HG02852 (cell line): ENCODE results near the gene LETM1.

ENCODE experiments used
- ATAC-seq: cut with Tn5 transposase; IDR thresholded peaks from one replicate; pipeline ENCODE4 v1.9.1; 2021; ENCODE audit warnings: mild to moderate bottlenecking, moderate library complexity; ENCODE audit not compliant: unreplicated experiment

The LETM1 gene

GRCh38 chr4:1830234-1830633, 25.7 kb downstream of the LETM1 start:
- ATAC-seq: no peak

DNA sequence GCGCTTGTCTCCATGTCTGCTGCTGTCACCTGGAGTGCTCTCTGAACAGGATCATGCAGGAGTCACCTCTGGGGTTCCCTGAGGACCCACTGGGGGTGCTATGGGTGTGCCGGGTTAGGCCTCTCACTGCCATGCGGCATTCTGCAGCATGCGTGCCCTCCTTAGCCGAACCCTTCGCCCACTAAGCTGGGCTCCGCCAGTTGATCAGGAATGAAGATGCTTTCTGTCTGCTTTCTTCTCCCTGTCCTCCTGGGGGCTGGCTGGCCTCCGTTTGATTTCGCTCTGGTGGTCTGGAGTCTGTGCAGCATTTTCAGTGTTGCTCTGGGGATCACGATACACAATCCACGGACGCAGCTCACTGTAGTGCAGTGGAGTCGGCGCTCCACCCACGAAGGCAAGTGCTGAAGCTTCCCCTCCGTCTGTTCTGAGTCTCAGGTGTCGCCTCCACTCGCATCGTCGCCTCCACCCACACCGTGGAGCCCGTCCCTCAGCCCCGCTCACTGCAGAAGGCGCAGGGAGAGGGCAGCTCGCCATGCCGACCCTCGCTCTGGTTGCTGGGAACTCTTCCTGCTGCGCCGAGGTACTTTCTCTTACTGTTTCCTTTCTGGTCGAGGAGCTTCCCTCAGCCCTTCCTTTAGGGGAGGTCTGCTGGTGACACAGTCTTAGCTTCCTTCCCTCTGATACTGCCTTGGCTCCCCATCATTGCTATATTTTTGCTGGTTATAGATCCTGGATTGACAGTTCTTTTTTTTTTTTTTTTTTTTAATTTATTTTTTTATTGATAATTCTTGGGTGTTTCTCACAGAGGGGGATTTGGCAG, 29.2 kb downstream of the LETM1 start:
- ATAC-seq: no peak

DNA sequence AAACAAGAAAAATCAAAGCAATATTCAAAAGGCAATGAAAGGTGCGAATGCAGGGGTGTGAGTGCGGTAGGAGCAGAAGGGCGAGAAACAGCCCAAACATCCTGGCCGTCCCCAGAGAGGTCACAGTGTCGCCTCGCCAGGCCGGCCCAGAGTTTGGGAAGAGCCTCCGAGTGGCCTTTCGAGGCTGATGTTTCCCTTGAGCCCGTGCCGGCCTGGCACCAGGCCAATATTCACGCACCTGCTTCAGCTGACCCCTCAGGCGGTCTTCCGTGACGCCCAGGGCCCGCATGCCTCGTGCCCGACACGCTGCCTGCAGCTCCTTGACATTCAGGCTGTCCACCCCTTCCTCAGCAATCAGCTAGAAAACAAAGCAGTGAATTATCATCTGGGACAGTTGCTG, 30.6 kb downstream of the LETM1 start:
- no peak for ATAC-seq

DNA sequence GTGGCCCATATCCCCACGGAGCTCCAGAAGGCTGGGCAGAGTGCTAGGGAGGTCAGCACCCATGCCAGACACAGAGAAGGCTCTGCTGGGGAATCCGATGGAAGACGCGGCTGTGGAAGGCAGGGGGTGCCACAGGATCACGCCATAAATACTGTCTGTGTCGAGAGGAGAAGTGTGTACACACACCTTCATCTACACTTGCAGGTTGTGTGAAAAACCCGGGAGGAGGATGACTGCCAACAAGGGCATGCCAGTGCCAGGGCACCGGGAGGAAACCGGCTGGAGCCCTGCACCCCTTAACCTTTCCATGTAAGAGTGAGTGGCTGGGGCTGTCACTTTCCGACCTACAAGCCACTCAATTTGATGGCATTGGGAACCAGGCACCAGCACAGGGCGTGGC, 31.2 kb downstream of the LETM1 start:
- no peak for ATAC-seq

DNA sequence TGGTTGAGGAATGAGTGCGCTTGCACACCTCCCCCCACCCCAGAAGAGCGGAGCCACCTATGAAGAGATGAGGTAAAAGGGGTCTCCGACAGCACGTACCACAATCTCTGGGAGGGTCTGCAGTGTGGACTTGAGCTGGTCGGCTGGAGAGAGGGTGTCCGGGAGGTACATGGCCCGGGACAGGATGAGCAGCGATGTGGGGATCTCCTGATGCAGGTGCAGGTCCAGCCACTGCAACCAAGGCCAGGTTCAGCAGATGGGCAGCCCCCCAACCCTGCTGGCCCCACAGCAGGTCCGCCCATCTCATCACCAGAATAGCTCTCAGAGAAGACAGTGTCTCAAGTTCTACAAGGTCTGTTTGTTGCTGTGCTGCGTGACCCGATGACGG, 32.4 kb downstream of the LETM1 start:
- ATAC-seq: no peak

GRCh38 chr4:1822568-1823544, 33.1 kb downstream of the LETM1 start:
- ATAC-seq: no peak

DNA sequence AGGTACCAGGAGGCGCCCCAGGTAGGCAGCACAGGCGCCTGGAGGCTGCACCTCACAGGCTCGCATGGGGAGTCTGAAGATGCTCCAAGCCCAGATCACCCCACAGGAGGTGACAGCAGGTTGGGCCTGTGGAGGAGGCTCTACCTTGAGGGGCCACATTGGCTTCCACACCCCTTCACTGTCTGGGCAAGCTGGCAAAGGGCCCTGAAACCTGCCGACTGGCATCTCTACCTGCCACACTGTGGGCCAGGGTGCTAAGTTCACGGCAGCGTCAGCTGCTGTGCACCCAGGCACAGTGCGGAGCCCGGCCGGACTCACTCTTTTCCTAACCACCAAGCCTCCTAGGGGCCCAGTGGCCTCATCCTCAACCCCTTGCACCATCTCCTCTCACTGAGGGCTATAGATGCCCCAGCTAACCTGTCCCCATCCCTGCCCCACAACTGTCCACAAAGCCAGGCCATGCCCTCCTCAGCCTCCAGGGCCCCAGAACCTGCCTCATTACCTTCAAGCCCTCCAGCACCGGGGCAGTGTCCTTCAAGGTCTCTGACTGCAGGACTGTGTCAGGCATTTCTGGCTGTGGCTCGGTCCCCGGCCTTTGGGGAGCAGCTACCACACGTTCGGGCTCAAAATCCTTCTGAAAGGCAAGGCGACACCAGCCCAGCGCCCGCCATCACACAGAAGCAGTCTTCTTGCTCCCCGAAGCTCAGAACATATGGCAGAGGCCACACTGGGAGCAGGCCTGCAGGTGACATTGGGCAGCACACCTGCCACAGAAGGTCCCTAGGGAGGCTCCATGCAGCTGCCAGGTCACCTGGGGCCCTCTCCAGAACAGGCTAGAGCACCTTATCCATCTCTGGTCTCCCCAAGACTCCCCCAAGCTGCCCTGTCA, 34.0 kb downstream of the LETM1 start:
- ATAC-seq: no peak

- no peak for ATAC-seq
These were observed 36.1 kb downstream of the LETM1 start for GRCh38 chr4:1819816-1820215.

DNA sequence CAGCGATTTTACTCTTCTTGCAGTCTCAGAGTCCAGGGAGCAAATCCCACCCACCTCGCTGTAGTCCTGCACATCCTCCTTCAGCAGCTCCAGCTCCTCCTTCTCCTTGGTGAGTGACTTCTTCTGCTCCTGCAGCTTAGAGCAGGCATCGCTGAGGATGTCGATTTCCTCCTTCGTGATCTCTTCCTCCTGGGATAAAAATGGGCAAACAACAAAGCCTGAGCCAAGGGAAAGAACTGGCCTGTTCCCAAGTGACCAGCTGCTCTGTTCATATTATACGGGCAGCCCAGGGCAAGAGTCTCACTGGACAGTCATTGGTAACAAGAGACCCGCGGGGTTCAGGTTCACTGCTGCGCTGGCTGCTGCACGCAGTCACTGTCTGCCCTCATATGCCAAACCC, 36.7 kb downstream of the LETM1 start:
- ATAC-seq: no peak

DNA sequence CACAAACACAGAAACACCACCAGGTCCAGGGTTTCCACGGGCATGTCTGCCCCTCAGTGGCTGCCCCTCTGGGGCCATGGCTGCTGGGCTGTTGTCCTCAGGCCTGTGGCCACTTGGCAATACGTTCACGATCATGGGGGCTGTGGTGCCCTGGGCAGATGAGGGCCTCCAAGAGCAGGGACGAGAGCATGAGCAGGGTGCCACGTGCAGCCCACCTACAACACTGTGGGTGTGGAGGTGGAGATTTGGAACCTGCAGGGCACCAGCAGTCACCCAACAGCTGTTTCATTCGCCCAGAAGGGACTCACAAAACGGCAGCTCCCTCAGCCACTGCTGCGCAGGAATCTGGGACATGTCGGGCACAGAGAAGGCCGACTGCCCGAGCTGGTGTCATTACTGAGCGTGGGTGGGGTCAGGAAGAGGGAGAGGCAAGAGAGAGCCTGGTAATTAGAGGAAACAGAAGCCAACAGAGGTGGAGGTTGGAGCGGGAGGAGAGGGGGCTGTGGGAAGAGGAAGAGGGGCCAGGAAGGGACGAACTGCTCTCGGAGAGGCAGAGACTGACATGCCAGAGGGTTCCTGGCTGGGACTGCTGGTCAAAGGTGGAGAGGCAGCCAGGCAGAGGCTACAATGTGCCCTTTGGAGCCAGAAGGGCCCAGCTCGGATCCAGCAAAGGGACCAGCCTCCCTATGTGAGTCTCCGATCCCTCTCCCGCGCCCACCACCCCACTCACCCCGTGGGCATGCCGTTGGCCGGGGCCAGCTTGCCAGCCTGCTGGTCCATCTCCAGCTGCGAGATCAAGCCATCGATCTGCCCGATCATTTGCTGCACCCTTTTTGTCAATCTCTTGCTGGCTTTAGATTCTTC, 39.7 kb downstream of the LETM1 start:
- ATAC-seq: no peak

DNA sequence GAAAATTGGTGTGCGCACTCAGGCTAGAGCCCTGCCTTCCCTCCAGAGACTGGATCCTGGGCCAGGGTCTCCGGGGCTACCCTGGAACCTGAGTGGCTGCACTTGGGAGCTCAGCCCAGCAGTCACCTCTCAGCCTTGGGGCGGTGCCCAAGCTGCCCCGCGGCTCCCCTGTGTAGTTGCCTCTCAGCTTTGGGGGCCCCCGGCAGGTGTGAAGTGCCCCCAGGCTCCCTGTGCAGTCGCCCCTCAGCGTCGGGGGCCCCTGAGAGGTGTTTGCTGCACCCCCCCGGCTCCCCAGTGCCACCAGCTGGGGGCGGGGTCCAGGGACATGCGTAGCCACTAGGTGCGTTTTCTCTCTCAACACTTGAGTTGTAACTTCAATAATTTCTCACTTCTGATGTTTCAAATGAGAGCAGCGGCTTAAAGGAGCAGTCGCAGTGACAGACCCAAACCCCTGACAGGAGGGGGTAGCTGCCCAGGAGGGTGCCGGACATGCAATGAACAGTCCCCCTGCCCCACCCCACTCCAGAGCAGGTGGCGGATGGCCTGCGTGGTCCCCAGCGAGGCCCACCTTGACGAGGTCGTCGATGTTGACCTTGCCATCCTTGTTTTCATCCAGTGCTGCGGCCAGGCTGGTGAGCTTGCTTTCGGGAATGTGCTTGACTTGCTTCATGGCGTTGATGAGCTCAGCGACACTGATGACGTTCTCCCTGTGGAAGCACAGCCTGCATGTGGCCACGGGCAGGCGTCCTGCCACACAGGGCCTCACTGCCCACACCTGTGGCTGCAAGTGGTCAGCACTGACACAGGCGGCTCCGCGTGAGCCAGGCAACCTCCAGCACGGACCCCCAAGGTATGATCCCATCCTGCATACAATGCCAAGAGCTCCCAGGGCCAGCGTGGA, 40.6 kb downstream of the LETM1 start:
- ATAC-seq: no peak

DNA sequence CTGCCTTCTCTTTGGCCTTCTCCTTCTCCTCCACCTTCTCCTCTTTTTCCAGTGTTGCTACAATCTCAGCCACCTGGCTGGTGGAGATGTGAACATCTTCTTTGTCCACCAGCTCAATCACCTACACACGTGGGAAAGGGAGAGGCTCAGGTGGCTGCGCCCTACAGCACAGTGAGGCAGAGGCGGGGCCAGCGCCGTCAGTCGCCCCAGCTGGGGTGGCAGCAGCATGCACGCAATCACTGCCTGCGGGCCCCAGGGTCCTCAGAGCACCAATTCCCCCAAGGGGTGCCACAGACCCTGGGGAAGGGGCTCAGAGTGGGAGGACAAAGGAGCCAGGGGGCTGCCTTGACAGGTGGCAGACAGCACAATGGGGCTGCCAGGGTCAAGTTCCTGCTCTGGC, 41.5 kb downstream of the LETM1 start:
- ATAC-seq: no peak

DNA sequence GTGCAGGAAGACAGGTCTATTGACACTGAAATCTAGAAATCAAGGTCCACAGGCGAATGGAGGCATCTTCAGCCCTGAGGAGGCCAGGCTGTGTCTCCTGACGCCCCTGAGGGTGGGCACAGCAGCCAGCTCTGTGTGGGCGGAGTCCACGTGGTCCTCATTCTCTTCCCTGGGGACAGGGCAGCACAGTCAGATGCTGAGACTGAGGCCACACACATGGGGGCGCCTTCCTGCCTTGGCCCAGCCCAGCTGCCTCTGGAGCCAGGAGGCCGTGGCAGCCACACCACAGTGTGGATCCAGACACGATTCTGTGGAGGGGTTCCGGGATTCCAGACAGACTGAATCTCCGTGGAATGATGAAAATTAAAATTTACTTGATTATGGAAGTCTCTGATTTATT, 42.0 kb downstream of the LETM1 start:
- ATAC-seq: no peak

GRCh38 chr4:1813231-1813630, 42.7 kb downstream of the LETM1 start:
- no peak for ATAC-seq

DNA sequence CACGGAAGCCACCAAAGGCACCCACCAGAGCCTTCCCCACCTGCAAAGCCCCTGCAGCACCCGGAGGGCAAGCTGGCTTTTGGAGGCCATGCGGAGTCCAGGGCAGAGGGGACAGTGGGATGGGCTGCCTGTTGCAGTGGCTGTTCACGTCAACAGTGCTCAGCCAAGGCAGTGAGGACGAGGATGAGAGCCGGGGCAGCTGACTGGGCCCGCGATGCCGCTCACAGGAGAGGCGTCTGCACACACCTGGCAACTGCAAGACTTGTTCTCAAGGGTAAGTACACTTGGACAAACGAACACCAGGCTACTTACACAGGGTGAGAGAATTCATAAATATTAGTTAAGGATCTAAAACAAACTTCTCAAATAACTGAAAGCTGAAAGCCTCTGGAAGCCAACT, 43.2 kb downstream of the LETM1 start:
- no peak for ATAC-seq

DNA sequence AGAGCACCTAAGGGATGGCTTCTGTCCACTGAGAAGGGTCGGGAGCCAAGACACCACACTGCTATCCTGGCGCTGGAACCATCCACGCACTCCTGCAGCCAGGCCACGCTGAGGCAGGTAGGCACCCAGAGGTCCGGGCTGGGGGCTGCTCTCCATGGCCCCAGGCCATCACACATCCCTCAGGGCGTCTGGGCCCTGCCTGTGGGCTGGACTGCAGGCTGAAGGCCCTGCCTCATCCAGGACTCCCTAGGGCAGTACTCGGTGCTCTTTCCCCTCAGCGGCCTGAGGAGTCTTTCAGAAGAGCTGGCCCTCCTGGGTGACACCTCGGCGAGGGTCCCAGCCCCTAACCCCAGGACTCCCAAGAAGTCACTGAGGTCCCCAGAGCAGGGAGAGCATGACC, 45.2 kb downstream of the LETM1 start:
- no peak for ATAC-seq

DNA sequence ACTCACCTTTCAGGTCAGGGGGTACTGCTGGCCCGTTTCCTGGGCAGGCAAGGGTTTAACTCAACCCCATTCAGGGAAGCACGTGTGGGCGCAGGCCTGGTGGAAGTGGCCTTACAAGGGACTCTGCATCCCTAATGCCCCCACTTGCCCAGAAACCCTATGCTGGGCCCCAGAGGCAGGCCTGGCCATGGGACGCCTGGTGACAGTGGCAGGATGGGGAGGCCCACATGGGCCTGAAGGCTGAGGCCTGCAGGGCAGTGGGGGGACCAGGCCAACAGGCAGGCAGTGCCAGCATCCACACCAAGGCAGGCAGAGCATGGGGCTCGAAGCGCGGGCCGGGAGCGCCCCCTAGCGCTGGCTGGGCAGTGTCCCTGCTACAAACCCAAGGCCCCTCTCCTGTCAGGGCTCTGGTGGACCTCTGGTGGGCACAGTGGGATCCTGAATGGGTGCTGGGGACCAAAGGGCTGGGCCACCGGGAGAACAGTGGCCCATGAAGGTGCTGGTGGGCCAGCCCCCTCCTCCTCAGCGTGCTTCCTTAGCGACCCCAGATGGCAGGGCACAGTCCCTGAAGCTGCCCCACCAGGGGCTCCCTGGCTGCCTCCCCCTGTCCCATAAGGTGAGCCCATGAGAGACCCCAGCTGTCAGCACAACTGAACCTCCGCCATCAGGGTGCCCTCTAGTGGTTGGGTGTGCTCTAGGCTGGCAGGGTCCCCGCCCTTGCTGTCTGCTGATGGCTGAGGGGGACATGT, 46.0 kb downstream of the LETM1 start:
- peak; percentile 41 for ATAC-seq
